ENCODE measurements around the gene NIPA2. TPM values are rescaled to one million over a fixed set of nuclear protein-coding genes. Genes with fewer than 3 reads are reported as not detected.

NIPA2 gene
- total and polyA plus RNA-seq, 4 experiments from 2014 or later, result 39.5 to 59.3 (median 46.9) TPM

DNA sequence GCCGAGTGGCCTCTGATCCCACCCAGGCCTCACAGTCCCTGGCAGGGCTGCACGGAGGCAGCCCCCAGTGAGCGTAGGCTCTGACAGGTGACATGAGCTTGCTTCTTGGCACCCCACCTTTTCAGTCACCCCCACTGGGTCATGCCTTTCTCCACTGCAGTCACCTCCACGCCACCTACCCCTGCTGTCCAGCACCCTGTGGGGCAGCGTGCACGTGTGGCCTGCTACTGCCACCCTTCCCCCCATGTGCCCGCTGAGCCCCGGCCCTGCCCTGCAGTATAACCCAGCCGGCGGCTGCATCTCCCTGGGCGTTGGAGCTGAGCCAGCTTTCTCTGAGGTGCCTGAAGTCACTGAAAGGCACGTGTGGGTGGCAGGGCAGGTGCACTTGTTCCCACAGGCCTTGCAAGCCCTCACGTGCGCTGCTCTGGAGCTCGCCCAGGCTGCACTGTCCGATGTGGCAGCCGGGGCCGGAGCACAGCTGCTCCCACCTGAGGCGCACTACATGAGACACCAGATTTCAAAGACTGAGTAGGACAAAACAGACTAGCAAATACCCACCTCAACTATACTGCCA lies 65.6 kb downstream of the NIPA2 start:
- peaks cover 24 to 28% of the 10 kb centered on the region in 2 donors for H3K36me3 Mint-ChIP-seq
- intact Hi-C loops (cut with micrococcal nuclease), result no loop called here
- no peaks in the 10 kb centered on the region for H3K9me3 Mint-ChIP-seq
- no peaks in the 10 kb centered on the region for H3K27me3 ChIP-seq (ENCODE audit: insufficient read depth, low read length)
- H3K4me1 ChIP-seq (ENCODE audit: insufficient read depth, low read length), result no peaks in the 10 kb centered on the region
- no peak for DNase-seq
- no peaks in the 10 kb centered on the region for H3K4me1 Mint-ChIP-seq
- no peak overlapping the region for H3K27ac ChIP-seq (ENCODE audit: low read depth, low read length)
- peak overlapping the region in 1 of 7 donors; percentile 42 for H3K27ac Mint-ChIP-seq
- no peaks in the 10 kb centered on the region for H3K36me3 ChIP-seq (ENCODE audit: insufficient read depth, low read length)
- H3K4me3 ChIP-seq (ENCODE audit: low read length in 2 of 2), result no peak overlapping the region
- ChIA-PET POLR2A (ENCODE audit: partially characterized antibody) (no interaction called here), CTCF (ENCODE audit: partially characterized antibody) (no interaction called here)
- no peaks in the 10 kb centered on the region for H3K27me3 Mint-ChIP-seq
- H3K4me3 Mint-ChIP-seq, result no peak overlapping the region
- no peaks in the 10 kb centered on the region for H3K9me3 ChIP-seq (ENCODE audit: control insufficient read depth in 1 of 2, low read length in 2 of 2)

DNA sequence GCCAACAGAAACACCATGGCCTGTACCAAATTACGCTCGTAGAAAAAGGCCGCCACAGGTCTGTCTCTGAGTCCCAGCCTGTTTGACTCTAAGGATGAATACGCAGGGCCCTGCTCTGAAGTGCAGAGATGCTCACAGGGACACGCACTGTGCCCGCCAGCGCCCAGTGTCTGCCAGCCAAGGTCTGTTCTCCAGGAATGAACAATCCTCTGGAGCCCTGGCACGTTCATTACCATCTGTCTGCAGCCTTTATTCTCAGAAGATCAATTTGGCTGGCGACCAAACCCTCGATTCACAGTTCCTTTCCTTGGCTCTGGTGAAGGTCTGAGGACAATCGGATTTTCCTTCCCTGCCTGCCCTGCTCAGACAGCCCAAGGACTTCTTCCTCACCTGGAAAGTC lies 66.3 kb downstream of the NIPA2 start:
- POLR2A ChIA-PET (ENCODE audit: partially characterized antibody), result no interaction called here
- H3K27me3 Mint-ChIP-seq, result no peaks in the 10 kb centered on the region
- no peak overlapping the region for H3K27ac ChIP-seq (ENCODE audit: low read depth, low read length)

DNA sequence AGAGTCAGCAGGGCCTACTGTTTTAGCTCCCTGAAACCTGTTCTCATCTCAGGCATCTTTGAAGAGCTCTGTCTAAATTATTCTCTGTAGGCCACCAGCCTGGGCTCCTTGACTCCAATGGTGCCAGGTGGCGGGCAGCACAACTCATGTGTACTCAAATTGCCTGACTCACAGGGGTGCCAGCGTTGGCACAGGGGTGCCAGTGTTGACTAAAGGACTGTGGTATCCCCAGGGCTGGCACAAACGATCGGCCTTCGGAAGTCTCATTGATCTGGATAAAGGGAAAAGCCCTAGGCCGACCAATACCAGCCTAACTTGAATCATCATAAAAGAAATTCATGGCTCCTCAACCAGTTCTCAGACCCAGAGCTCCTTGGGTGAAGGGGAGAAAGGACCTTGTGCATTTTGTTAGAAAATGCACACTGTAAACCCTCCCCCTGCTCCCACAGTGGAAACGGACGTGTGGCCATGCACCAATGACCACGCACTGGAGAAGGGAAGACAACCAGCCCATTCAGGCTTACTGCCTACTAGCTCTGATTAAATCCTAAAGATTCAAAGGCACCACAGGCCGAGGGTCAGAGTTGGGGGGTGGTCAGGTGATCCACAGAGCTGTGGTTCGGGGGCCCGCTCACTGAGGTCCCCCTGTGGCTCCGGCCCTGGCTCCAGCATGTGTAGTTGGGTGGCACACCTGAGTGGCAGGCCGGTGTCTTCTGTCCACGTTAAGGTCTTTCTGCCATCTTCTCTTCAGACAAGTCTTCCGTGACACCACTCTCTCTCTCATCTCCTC lies 68.9 kb downstream of the NIPA2 start:
- no peaks in the 10 kb centered on the region for H3K9me3 Mint-ChIP-seq

More for the DNA sequence above, 66.3 kb downstream of the NIPA2 start:
- no peak for DNase-seq
- Mint-ChIP-seq H3K9me3 (no peaks in the 10 kb centered on the region), H3K4me1 (no peaks in the 10 kb centered on the region), H3K4me3 (no peak overlapping the region), H3K36me3 (peaks cover 28% of the 10 kb centered on the region in 2 donors), H3K27ac (no peak overlapping the region)
- intact Hi-C loops (cut with micrococcal nuclease), result no loop called here
- Histone ChIP-seq H3K4me3 (ENCODE audit: low read length in 2 of 2) (no peak overlapping the region), H3K9me3 (ENCODE audit: control insufficient read depth in 1 of 2, low read length in 2 of 2) (no peaks in the 10 kb centered on the region), H3K36me3 (ENCODE audit: insufficient read depth, low read length) (no peaks in the 10 kb centered on the region), H3K4me1 (ENCODE audit: insufficient read depth, low read length) (no peaks in the 10 kb centered on the region), H3K27me3 (ENCODE audit: insufficient read depth, low read length) (no peaks in the 10 kb centered on the region)
- CTCF ChIA-PET (ENCODE audit: partially characterized antibody), result interaction anchor here (1.2 kb wide), 1 partner anchor 10 kb away, joined by 3 read pairs; no protein-coding TSS in a partner anchor

DNA sequence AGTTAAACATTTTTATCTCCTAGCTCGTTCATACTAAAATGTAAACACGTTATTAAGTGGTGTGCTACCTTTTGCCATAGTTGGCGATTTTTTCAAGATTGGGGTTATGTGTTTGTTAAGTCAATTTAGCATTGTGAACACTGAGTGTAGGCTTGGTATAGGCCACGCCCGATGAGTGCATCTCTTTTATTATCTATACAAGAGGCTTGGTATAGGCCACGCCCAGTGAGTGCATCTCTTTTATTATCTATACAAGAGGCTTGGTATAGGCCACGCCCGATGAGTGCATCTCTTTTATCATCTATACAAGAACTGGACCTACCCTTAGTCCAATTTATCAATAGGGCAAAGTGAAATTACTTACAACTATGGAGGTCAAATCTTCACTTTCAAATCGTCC lies 70.4 kb downstream of the NIPA2 start:
- H3K4me1 ChIP-seq (ENCODE audit: insufficient read depth, low read length), result no peaks in the 10 kb centered on the region
- ChIA-PET POLR2A (ENCODE audit: partially characterized antibody) (no interaction called here), CTCF (ENCODE audit: partially characterized antibody) (no interaction called here)
- peaks cover 28 to 48% of the 10 kb centered on the region in 2 donors for H3K36me3 Mint-ChIP-seq
- intact Hi-C loops (cut with micrococcal nuclease), result no loop called here
- no peaks in the 10 kb centered on the region for H3K27me3 Mint-ChIP-seq
- DNase-seq, result no peak
- H3K27me3 ChIP-seq (ENCODE audit: insufficient read depth, low read length), result no peaks in the 10 kb centered on the region
- no peaks in the 10 kb centered on the region for H3K36me3 ChIP-seq (ENCODE audit: insufficient read depth, low read length)
- H3K27ac ChIP-seq (ENCODE audit: low read depth, low read length), result no peak overlapping the region
- H3K9me3 ChIP-seq (ENCODE audit: control insufficient read depth in 1 of 2, low read length in 2 of 2), result no peaks in the 10 kb centered on the region
- H3K4me3 Mint-ChIP-seq, result no peak overlapping the region
- no peak overlapping the region for H3K4me3 ChIP-seq (ENCODE audit: low read length in 2 of 2)
- no peaks in the 10 kb centered on the region for H3K4me1 Mint-ChIP-seq
- H3K27ac Mint-ChIP-seq, result no peak overlapping the region
- H3K9me3 Mint-ChIP-seq, result no peaks in the 10 kb centered on the region

More for the DNA sequence above, 68.9 kb downstream of the NIPA2 start:
- H3K4me1 Mint-ChIP-seq, result no peaks in the 10 kb centered on the region
- no peaks in the 10 kb centered on the region for H3K27me3 ChIP-seq (ENCODE audit: insufficient read depth, low read length)
- ChIA-PET POLR2A (ENCODE audit: partially characterized antibody) (no interaction called here), CTCF (ENCODE audit: partially characterized antibody) (no interaction called here)
- H3K36me3 Mint-ChIP-seq, result peaks cover 36 to 44% of the 10 kb centered on the region in 2 donors
- no peaks in the 10 kb centered on the region for H3K4me1 ChIP-seq (ENCODE audit: insufficient read depth, low read length)
- H3K9me3 ChIP-seq (ENCODE audit: control insufficient read depth in 1 of 2, low read length in 2 of 2), result no peaks in the 10 kb centered on the region
- no peak for DNase-seq
- H3K27ac ChIP-seq (ENCODE audit: low read depth, low read length), result no peak overlapping the region
- H3K4me3 Mint-ChIP-seq, result no peak overlapping the region
- no peak overlapping the region for H3K27ac Mint-ChIP-seq
- H3K36me3 ChIP-seq (ENCODE audit: insufficient read depth, low read length), result no peaks in the 10 kb centered on the region
- intact Hi-C loops (cut with micrococcal nuclease), result no loop called here
- H3K4me3 ChIP-seq (ENCODE audit: low read length in 2 of 2), result no peak overlapping the region
- no peaks in the 10 kb centered on the region for H3K27me3 Mint-ChIP-seq

DNA sequence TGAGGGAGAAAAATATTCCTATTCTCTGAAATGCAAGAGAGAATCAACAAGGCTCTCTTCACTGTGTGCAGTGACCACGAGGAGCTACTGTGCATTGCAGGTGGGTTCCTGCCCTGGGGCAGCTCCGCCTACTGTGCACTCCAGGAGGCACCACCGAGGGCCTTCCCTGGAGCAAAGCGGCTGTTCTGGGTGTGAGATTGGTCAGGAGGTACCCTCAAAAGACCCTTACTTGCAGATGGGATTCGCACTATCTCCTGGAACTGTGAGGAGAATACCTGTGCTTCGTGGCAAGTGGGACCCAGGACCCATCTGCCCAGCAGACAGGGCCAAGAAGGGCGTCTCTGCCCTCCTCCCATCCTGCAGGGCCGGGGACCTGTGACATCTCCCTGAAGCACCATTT lies 72.8 kb downstream of the NIPA2 start:
- H3K27ac Mint-ChIP-seq, result no peak overlapping the region
- no peaks in the 10 kb centered on the region for H3K27me3 Mint-ChIP-seq
- Histone ChIP-seq H3K27ac (ENCODE audit: low read depth, low read length) (no peak overlapping the region), H3K4me3 (ENCODE audit: low read length in 2 of 2) (no peak overlapping the region), H3K4me1 (ENCODE audit: insufficient read depth, low read length) (no peaks in the 10 kb centered on the region), H3K9me3 (ENCODE audit: control insufficient read depth in 1 of 2, low read length in 2 of 2) (no peaks in the 10 kb centered on the region), H3K27me3 (ENCODE audit: insufficient read depth, low read length) (no peaks in the 10 kb centered on the region), H3K36me3 (ENCODE audit: insufficient read depth, low read length) (no peaks in the 10 kb centered on the region)
- ChIA-PET POLR2A (ENCODE audit: partially characterized antibody) (no interaction called here), CTCF (ENCODE audit: partially characterized antibody) (no interaction called here)
- no peaks in the 10 kb centered on the region for H3K9me3 Mint-ChIP-seq
- intact Hi-C loops (cut with micrococcal nuclease), result no loop called here
- H3K36me3 Mint-ChIP-seq, result peaks cover 31 to 62% of the 10 kb centered on the region in 2 donors
- H3K4me3 Mint-ChIP-seq, result no peak overlapping the region
- no peaks in the 10 kb centered on the region for H3K4me1 Mint-ChIP-seq
- no peak for DNase-seq

DNA sequence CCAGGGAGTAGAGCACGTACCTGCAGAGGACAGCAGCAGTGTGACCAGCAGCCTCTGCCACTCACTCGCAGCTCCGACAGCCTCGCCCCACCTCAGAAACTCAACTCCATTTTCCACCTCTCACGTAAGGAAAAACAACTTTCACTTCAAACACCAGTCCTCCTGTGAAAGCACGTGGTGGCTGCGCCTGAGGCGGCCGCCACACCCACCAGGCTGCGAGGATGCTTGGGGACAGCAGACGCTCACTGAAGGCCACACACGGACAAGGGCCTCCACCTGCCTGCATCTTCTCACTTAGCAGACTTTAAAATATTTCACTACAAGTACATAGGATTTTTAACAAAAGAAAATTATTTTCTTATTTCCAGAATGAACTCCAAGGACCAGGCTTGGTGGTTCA lies 73.8 kb downstream of the NIPA2 start:
- Histone ChIP-seq H3K9me3 (ENCODE audit: control insufficient read depth in 1 of 2, low read length in 2 of 2) (no peaks in the 10 kb centered on the region), H3K27ac (ENCODE audit: low read depth, low read length) (no peak overlapping the region), H3K27me3 (ENCODE audit: insufficient read depth, low read length) (no peaks in the 10 kb centered on the region), H3K36me3 (ENCODE audit: insufficient read depth, low read length) (no peaks in the 10 kb centered on the region), H3K4me1 (ENCODE audit: insufficient read depth, low read length) (no peaks in the 10 kb centered on the region), H3K4me3 (ENCODE audit: low read length in 2 of 2) (no peak overlapping the region)
- Mint-ChIP-seq H3K36me3 (peaks cover 28 to 65% of the 10 kb centered on the region in 2 donors), H3K9me3 (no peaks in the 10 kb centered on the region), H3K27ac (no peak overlapping the region), H3K4me1 (no peaks in the 10 kb centered on the region), H3K27me3 (no peaks in the 10 kb centered on the region), H3K4me3 (no peak overlapping the region)
- intact Hi-C loops (cut with micrococcal nuclease), result no loop called here
- DNase-seq, result no peak
- CTCF ChIA-PET (ENCODE audit: partially characterized antibody), result no interaction called here
- POLR2A ChIA-PET (ENCODE audit: partially characterized antibody), result no interaction called here

DNA sequence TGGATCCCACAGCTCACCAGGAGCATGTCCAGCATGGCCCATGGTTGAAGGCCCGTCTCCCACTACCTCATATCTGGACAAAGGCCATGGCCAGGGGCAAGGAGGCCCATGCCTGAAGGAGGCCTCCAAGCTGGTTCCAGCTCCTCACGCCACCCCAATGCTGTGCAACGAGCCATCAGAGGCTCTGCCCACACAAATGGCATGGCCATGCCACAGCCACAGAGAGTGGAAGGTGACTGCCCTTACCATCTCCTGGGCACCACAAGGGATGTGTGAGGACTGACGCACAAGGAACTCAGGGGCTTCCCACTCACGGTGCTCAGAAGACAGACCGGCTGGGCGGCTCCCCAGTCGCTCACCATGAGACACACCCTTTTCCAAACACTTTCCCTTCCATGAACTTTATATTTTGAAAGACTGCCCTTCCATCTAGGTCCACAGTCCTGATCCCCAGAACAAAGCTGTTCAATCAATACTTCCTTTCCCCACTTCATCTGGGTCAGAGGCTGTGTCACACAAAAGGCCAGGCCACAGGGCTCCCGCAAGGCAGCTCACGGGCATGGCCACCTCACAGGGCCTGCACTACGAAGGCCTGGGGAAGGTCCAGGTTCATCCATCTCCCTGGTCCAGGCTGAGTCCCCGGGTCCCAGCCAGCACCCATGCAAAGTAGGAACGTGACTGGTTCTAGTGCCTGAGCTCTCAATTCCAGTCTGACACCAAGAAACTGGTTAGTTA lies 75.3 kb downstream of the NIPA2 start:
- H3K27ac ChIP-seq (ENCODE audit: low read depth, low read length), result no peak overlapping the region
- no peak overlapping the region for H3K4me3 ChIP-seq (ENCODE audit: low read length in 2 of 2)
- H3K27ac Mint-ChIP-seq, result no peak overlapping the region
- no peaks in the 10 kb centered on the region for H3K9me3 Mint-ChIP-seq
- ChIA-PET CTCF (ENCODE audit: partially characterized antibody) (interaction anchor here (0.9 kb wide), 1 partner anchor 8 kb away, joined by 3 read pairs; no protein-coding TSS in a partner anchor), POLR2A (ENCODE audit: partially characterized antibody) (no interaction called here)
- intact Hi-C loops (cut with micrococcal nuclease), result no loop called here
- no peaks in the 10 kb centered on the region for H3K27me3 ChIP-seq (ENCODE audit: insufficient read depth, low read length)
- DNase-seq, result no peak
- peaks cover 21 to 56% of the 10 kb centered on the region in 2 donors for H3K36me3 Mint-ChIP-seq
- no peaks in the 10 kb centered on the region for H3K27me3 Mint-ChIP-seq
- H3K4me1 Mint-ChIP-seq, result no peaks in the 10 kb centered on the region
- H3K4me1 ChIP-seq (ENCODE audit: insufficient read depth, low read length), result no peaks in the 10 kb centered on the region
- H3K36me3 ChIP-seq (ENCODE audit: insufficient read depth, low read length), result no peaks in the 10 kb centered on the region
- H3K4me3 Mint-ChIP-seq, result no peak overlapping the region
- H3K9me3 ChIP-seq (ENCODE audit: control insufficient read depth in 1 of 2, low read length in 2 of 2), result no peaks in the 10 kb centered on the region

Data from CD4-positive, alpha-beta memory T cell (primary cell).